Osteoblast (primary cell): ENCODE data around the gene DGKD. TPM values are rescaled to one million over a fixed set of nuclear protein-coding genes. Genes with fewer than 3 reads are reported as not detected.

Experiments used
- DNase-seq: peaks from one replicate; pipeline ENCODE4 v3.0.0; 2011; ENCODE audit warnings: low spot score, mixed read lengths; ENCODE audit not compliant: insufficient read length; ENCODE audit errors: missing footprints
- H2AFZ ChIP-seq: 2 replicates; pipeline ENCODE4 v1.6.0; 2011; ENCODE audit warnings: mild to moderate bottlenecking, low read length
- H3K27ac ChIP-seq: 2 replicates; pipeline ENCODE4 v1.5.1; 2011; ENCODE audit warnings: mild to moderate bottlenecking, low read depth, low read length, moderate library complexity
- H3K27me3 ChIP-seq: 2 replicates; pipeline ENCODE4 v1.6.0; 2012; ENCODE audit warnings: mild to moderate bottlenecking, control low read depth, inconsistent platforms, low read length, moderate library complexity; ENCODE audit not compliant: insufficient read depth
- H3K36me3 ChIP-seq: 2 replicates; pipeline ENCODE4 v1.5.1; 2011; ENCODE audit warnings: mild to moderate bottlenecking, low read length, control low read depth, moderate library complexity; ENCODE audit not compliant: insufficient read depth
- H3K4me1 ChIP-seq: 2 replicates; pipeline ENCODE4 v1.5.1; 2011; ENCODE audit warnings: mild to moderate bottlenecking, low read length, control low read depth, moderate library complexity; ENCODE audit not compliant: insufficient read depth
- H3K4me2 ChIP-seq: 2 replicates; pipeline ENCODE4 v1.6.0; 2011; ENCODE audit warnings: mild to moderate bottlenecking, low read length; ENCODE audit not compliant: insufficient read depth
- H3K4me3 ChIP-seq: fragments of 200-600 bp; sonication (generic); 3 replicates; pipeline ENCODE4 v1.5.1; 2012; ENCODE audit warnings: mild to moderate bottlenecking, low read length, inconsistent platforms; ENCODE audit not compliant: insufficient read depth
- H3K79me2 ChIP-seq: 2 replicates; pipeline ENCODE4 v1.6.0; 2012; ENCODE audit warnings: mild to moderate bottlenecking, low read length, control low read depth, inconsistent platforms; ENCODE audit not compliant: insufficient read depth
- H3K9me3 ChIP-seq: 2 replicates; pipeline ENCODE4 v1.5.1; 2011; ENCODE audit warnings: low read depth, low read length, control low read depth
- H4K20me1 ChIP-seq: 2 replicates; pipeline ENCODE4 v1.6.0; 2012; ENCODE audit warnings: mild to moderate bottlenecking, low read length, control low read depth; ENCODE audit not compliant: insufficient read depth
- total RNA-seq: library from RNA; depleted of rRNA; stranded (reverse); fragments of >200 nt; gene quantifications from 2 replicates; pipeline ENCODE4 v1.2.3, GENCODE V29; 2012
- TF ChIP-seq, protein P1 (sequence below): IDR thresholded peaks from 2 replicates; pipeline ENCODE4 v1.5.1; 2011; ENCODE audit warnings: mild to moderate bottlenecking, low read depth, low read length, moderate library complexity; ENCODE audit errors: extremely low read depth

Gene DGKD
- total RNA-seq, 1 donor = 6.5 TPM

DNA sequence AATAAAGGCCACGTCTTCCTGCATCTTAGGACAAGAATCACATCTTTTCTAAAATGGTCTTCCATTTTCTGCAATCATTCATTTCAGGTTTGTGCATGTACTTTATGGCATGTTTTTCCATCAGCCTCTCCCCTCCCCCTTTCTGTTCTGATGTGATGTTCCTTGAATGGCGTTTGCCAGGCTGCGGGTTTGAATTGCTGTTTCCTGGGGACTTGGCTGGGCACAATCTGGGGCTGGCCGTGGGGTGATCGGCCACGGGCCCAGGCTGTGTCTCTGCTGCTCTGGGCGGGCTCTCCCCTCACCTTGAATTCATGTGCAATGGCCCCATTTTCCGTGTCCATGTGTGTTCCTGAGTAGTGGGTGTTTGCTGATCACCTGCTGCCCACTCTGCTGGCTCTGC lies 15.2 kb downstream of the DGKD start:
- H3K4me2 ChIP-seq = no peak overlapping the region
- DNase-seq = no peak
- no peak overlapping the region for H3K27ac ChIP-seq
- TF ChIP-seq, protein P1, sequence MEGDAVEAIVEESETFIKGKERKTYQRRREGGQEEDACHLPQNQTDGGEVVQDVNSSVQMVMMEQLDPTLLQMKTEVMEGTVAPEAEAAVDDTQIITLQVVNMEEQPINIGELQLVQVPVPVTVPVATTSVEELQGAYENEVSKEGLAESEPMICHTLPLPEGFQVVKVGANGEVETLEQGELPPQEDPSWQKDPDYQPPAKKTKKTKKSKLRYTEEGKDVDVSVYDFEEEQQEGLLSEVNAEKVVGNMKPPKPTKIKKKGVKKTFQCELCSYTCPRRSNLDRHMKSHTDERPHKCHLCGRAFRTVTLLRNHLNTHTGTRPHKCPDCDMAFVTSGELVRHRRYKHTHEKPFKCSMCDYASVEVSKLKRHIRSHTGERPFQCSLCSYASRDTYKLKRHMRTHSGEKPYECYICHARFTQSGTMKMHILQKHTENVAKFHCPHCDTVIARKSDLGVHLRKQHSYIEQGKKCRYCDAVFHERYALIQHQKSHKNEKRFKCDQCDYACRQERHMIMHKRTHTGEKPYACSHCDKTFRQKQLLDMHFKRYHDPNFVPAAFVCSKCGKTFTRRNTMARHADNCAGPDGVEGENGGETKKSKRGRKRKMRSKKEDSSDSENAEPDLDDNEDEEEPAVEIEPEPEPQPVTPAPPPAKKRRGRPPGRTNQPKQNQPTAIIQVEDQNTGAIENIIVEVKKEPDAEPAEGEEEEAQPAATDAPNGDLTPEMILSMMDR = no peak
- H2AFZ ChIP-seq = no peak overlapping the region
- H3K79me2 ChIP-seq = no peaks in the 10 kb centered on the region
- no peak overlapping the region for H3K4me3 ChIP-seq
- H3K4me1 ChIP-seq = no peaks in the 10 kb centered on the region
- no peaks in the 10 kb centered on the region for H4K20me1 ChIP-seq
- H3K27me3 ChIP-seq = no peaks in the 10 kb centered on the region
- H3K9me3 ChIP-seq = no peaks in the 10 kb centered on the region
- no peaks in the 10 kb centered on the region for H3K36me3 ChIP-seq

DNA sequence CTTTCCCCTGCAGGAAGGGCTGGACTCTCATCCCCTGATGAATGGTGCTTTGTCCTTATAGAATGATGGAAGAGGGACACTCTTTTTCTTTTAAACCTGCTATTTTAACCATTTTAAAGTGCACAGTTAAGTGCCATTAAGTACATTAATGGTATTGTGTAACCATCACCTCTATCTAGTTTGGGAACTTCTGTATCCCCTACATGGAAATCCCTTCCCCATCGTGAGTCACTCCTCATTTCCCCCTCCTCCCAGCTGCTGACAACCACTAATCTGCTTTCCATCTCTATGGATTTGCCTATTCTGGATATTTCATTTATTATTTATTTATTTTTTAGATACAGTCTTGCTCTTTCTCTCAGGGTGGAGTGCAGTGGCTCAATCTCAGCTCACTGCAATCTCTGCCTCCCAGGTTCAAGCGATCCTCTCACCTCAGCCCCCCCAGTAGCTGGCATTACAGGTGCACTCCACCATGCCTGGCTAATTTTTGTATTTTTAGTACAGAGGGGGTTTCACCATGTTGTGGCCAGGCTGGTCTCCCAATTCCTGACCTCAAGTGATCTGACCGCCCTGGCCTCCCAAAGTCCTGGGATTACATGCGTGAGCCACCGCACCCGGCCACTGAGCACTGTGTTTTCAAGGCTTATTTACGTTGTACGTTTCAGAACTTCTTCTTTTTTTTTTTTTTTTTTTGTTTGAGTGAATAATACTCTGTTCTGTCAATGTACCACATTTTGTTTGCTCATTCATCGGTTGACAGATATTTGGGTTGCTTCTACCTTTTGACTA lies 15.8 kb downstream of the DGKD start:
- TF ChIP-seq, protein P1 = no peak
- DNase-seq = no peak

DNA sequence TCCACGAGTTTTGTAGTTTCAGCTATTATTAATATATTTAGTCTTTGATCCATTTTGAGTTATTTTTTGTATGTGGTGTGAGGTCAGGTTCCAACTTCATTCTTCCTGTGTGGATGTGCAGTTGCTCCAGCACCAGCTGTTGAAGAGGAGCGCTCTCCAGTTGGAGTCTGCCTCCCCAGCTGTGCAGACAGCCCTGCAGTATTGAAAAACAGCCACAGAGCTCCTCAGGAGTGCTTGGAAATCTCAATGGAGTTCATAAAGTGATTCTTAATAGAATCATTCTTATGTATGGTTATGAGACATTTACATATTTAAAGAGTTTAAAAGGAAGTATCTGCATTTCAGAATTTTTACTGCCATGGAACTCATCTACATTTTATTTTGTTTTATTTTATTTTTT lies 17.3 kb downstream of the DGKD start:
- H3K9me3 ChIP-seq = no peaks in the 10 kb centered on the region
- no peak for DNase-seq
- no peak overlapping the region for H3K27ac ChIP-seq
- H3K27me3 ChIP-seq = no peaks in the 10 kb centered on the region
- peaks cover 3% of the 10 kb centered on the region for H3K36me3 ChIP-seq
- H3K4me3 ChIP-seq = no peak overlapping the region
- no peaks in the 10 kb centered on the region for H3K4me1 ChIP-seq
- H3K79me2 ChIP-seq = no peaks in the 10 kb centered on the region
- no peak overlapping the region for H2AFZ ChIP-seq
- TF ChIP-seq, protein P1 = no peak
- H3K4me2 ChIP-seq = no peak overlapping the region
- no peaks in the 10 kb centered on the region for H4K20me1 ChIP-seq

More for the DNA sequence above, 15.8 kb downstream of the DGKD start:
- no peaks in the 10 kb centered on the region for H3K4me1 ChIP-seq
- no peak overlapping the region for H2AFZ ChIP-seq
- no peak overlapping the region for H3K27ac ChIP-seq
- H3K36me3 ChIP-seq = no peaks in the 10 kb centered on the region
- no peaks in the 10 kb centered on the region for H3K79me2 ChIP-seq
- no peaks in the 10 kb centered on the region for H3K9me3 ChIP-seq
- no peaks in the 10 kb centered on the region for H3K27me3 ChIP-seq
- H3K4me3 ChIP-seq = no peak overlapping the region
- no peaks in the 10 kb centered on the region for H4K20me1 ChIP-seq
- H3K4me2 ChIP-seq = no peak overlapping the region

DNA sequence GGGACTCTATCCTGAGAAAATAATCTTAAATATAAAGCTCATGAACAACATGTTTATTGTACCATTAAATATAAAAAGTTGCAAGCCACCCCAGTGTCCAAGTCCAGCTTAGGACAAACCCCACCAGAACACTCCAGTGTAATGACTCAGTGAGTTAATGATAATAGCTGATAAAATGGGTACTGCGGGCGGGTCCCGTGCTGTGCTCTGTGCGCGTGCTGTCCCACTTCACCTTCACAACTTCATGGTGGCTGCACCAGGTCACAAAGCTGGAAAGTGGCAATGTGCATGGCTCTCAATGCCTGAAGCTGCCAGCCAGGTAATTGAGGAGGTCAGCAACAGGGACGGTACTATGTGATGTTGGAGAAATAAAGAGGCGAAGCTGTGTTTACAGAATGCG lies 18.6 kb downstream of the DGKD start:
- Histone ChIP-seq H3K36me3 (peaks cover 3% of the 10 kb centered on the region), H3K4me3 (no peak overlapping the region), H3K27me3 (no peaks in the 10 kb centered on the region), H3K9me3 (no peaks in the 10 kb centered on the region), H4K20me1 (no peaks in the 10 kb centered on the region), H3K79me2 (no peaks in the 10 kb centered on the region), H3K27ac (no peak overlapping the region), H3K4me1 (no peaks in the 10 kb centered on the region), H3K4me2 (no peak overlapping the region), H2AFZ (no peak overlapping the region)
- TF ChIP-seq, protein P1 = no peak
- no peak for DNase-seq
